ENCODE measurements around the gene FAM47E. TPM values are rescaled to one million over a fixed set of nuclear protein-coding genes. Genes with fewer than 3 reads are reported as not detected.

Gene FAM47E
- total RNA-seq, 1 donor from 2014 or later, result 1.6 TPM

DNA sequence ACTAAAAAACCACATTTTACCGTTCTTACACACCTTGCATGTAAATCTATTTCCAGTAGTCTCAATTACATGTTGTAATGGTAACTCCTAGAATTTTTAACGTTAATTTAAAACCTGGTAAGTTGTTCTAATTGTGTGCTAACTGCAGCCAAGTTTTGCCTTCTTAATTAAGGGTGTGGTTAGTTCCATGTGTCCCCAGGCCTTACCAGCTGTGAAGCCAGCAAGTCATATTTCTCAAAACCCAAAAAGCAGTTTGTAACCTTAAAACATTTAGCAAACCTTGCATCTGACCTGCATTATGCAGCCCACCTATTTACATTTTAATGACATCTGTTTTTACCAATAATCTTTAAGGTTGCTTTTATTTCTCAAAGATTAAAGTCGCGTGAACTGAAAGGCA lies 18.4 kb upstream of the FAM47E start:
- Mint-ChIP-seq H3K27me3 (ENCODE audit: low read depth) (no peaks in the 10 kb centered on the region), H3K36me3 (ENCODE audit: low read depth) (peaks cover 4% of the 10 kb centered on the region), H3K4me3 (no peak overlapping the region), H3K27ac (ENCODE audit: unreplicated experiment) (no peak overlapping the region), H3K9me3 (peaks cover 11% of the 10 kb centered on the region), H3K4me1 (peaks cover 14% of the 10 kb centered on the region)
- no peak for DNase-seq (ENCODE audit: low read depth, low spot score)
- TF ChIP-seq CTCF (conservative IDR thresholded peaks at IDR 0.05), result no peak

DNA sequence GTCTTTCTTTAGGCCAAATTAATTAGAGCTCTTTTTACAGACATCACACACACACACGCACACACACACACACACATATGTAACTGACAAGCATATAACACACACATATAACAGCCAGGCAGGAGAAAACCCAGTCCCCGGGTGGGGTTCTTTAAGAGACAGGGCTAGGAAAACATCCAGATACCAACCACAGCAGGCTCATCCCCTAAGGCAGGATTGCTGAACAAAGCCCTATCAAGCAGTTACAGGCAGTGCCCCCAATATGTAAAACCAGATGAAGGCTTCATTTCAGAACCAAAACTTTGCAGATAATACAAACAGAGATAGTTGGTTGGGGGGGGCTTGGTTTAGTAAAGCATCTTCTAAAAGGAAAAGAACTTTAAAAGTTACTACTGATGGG lies 18.0 kb upstream of the FAM47E start:
- peaks cover 4% of the 10 kb centered on the region for H3K36me3 Mint-ChIP-seq (ENCODE audit: low read depth)
- peaks cover 14% of the 10 kb centered on the region for H3K4me1 Mint-ChIP-seq
- peak overlapping the region; percentile 15 for H3K4me3 Mint-ChIP-seq
- H3K9me3 Mint-ChIP-seq, result peaks cover 13% of the 10 kb centered on the region
- H3K27ac Mint-ChIP-seq (ENCODE audit: unreplicated experiment), result no peak overlapping the region
- no peak for TF ChIP-seq CTCF (conservative IDR thresholded peaks at IDR 0.05)
- no peak for DNase-seq (ENCODE audit: low read depth, low spot score)
- no peaks in the 10 kb centered on the region for H3K27me3 Mint-ChIP-seq (ENCODE audit: low read depth)

- DNase-seq (ENCODE audit: low read depth, low spot score), result no peak
- TF ChIP-seq CTCF (conservative IDR thresholded peaks at IDR 0.05), result no peak
- Mint-ChIP-seq H3K9me3 (peaks cover 7% of the 10 kb centered on the region), H3K27me3 (ENCODE audit: low read depth) (no peaks in the 10 kb centered on the region), H3K27ac (ENCODE audit: unreplicated experiment) (no peak overlapping the region), H3K36me3 (ENCODE audit: low read depth) (peaks cover 2% of the 10 kb centered on the region), H3K4me1 (peaks cover 14% of the 10 kb centered on the region), H3K4me3 (no peak overlapping the region)
Observed at GRCh38 chr4:76233967-76234678, 17.4 kb upstream of the FAM47E start.

GRCh38 chr4:76234679-76235044 lies 16.9 kb upstream of the FAM47E start:
- H3K4me1 Mint-ChIP-seq, result peaks cover 14% of the 10 kb centered on the region
- H3K4me3 Mint-ChIP-seq, result no peak overlapping the region
- no peak for DNase-seq (ENCODE audit: low read depth, low spot score)
- peaks cover 9% of the 10 kb centered on the region for H3K9me3 Mint-ChIP-seq
- no peaks in the 10 kb centered on the region for H3K36me3 Mint-ChIP-seq (ENCODE audit: low read depth)
- no peak overlapping the region for H3K27ac Mint-ChIP-seq (ENCODE audit: unreplicated experiment)
- no peak for TF ChIP-seq CTCF (conservative IDR thresholded peaks at IDR 0.05)
- H3K27me3 Mint-ChIP-seq (ENCODE audit: low read depth), result no peaks in the 10 kb centered on the region

- Mint-ChIP-seq H3K9me3 (peaks cover 12% of the 10 kb centered on the region), H3K4me1 (peaks cover 14% of the 10 kb centered on the region), H3K4me3 (no peak overlapping the region), H3K36me3 (ENCODE audit: low read depth) (peaks cover 4% of the 10 kb centered on the region), H3K27me3 (ENCODE audit: low read depth) (no peaks in the 10 kb centered on the region), H3K27ac (ENCODE audit: unreplicated experiment) (no peak overlapping the region)
- no peak for DNase-seq (ENCODE audit: low read depth, low spot score)
- TF ChIP-seq CTCF (conservative IDR thresholded peaks at IDR 0.05), result no peak
Observed at GRCh38 chr4:76235407-76235806, 16.1 kb upstream of the FAM47E start.

Data from neural crest cell (in vitro differentiated cells).